Activated naive CD4-positive, alpha-beta T cell (primary cell): ENCODE data around the gene PLG.
"Not testable (repeated sequence)": the region's sequence is repeated elsewhere in the genome, so short reads cannot be mapped to it uniquely, and the experiment has no call there.

Experiments
- DNase-seq, 4 experiments: peaks; one replicate each; lab custom pipeline; 2025; lab: John Stamatoyannopoulos, UW

PLG gene

DNA sequence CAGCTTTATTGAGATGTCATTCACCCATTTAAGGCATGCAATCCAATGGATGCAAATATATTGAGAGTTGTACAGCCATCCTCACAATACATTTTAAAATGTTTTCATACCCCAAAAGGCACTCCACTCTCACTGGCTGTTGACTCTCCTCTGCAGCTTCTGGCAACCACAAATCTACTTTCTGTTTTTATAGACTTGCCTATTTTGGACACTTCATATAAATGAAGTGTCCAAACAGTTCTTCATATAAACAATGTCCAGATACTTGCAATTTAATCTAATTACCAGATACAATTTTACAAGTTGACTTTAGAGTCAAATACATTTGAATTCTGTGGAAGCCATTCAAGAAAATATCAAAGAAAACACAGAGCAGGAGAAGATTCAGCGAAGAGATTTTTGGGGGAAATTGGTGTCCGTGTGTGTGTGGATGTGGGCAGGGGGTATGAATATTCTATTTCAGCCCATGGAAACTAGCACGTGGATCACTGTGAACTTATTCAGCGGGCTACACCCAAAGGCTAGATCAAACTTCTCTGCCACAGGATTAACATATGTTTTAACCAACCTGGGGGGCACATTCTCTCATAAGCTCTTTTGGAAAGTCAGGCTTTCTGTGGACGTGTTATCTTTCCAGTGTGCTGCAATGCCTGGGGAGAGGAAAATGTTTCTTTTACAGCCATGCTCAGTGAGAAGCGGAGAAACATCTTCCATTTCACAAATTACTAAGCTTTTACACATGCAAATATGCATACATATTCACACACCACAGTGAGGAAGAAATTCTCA lies 73.9 kb downstream of the PLG start:
- no peak for DNase-seq

DNA sequence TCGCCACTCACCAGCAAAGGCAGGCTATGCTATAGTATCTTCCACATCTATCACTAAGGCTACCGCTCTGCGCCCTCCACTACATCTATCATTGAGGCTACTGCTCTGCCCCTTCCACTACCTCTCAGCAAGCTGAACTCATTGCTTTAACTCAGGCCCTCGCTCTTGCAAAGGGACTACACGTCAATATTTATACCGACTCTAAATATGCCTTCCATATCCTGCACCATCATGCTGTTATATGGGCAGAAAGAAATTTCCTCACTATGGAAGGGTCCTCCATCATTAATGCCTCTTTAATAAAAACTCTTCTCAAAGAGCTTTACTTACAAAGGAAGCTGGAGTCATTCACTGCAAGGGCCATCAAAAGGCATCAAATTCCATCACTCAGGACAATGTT lies 77.1 kb downstream of the PLG start:
- not testable (repeated sequence) for DNase-seq

DNA sequence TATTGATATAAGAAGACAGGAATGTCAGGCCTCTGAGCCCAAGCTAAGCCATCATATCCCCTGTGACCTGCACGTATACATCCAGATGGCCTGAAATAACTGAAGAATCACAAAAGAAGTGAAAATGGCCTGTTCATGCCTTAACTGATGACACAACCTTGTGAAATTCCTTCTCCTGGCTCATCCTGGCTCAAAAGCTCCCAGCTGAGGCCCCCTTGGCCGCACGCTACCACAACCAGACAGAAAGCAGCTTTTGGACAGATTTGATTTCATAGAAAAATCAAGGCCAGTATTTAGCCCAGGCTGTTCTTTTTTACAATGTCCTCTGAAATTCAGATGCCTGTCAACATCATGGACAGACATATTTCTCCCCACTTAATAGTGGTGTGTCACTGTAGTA lies 78.6 kb downstream of the PLG start:
- not testable (repeated sequence) for DNase-seq

DNA sequence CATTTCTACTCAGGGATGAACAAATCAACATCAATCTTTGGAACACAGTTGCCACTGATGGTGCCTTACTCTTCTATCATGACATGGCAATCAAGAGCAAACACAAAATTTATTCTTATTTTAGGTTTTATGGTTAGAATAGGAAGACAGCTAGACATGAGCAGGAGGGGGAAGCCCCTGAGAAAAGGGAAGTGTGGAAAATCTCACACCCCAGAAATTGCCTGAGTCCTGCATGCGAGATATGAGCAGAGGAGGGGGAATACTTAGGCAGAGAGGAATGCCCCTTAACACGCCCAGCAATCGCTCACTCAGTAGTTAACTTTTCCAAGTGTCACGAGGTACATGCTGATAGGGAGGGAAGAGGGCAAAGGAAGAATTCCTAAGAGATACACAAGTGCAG lies 79.3 kb downstream of the PLG start:
- DNase-seq = no peak

DNA sequence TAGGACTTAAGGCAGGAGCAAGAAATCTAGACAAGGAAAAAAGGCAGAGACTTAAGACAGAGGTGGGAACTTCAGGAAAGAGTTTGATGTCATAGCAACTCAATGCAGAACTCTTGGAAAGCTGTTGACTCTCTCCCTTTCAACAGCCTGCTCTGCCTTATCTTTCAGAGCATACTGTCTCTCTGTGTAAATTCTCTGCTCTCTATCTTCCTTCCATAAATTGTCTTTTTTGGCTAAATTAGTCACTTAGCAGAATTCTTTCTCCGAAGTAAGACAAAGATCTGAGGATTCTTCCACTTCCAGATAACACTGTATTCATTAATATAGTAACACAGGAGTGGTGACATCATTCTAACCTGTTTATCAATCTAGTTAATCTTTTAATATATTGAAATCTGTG lies 80.2 kb downstream of the PLG start:
- no peak for DNase-seq

DNA sequence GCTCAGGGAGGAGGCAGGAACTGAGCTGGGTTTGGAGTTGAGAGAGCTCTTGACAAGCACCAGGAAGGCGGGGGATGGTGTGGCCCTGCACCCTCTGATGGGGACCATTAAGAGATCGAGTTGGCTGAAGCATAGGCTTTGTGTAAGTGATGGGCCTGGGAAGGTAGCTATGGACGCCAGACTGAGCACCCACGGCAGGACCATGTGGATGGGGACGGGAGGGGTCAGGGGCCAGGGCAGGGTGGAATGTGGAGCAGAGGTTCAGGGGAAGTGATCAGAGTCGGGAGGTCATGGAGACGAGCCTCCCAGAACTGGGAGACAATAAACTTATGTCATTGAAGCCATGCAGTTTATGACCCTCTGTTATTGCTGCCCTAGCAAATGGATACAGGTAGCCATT lies 81.7 kb downstream of the PLG start:
- no peak for DNase-seq

- not testable (repeated sequence) for DNase-seq
Observed at GRCh38 chr6:160788126-160788525, 86.1 kb downstream of the PLG start.

DNA sequence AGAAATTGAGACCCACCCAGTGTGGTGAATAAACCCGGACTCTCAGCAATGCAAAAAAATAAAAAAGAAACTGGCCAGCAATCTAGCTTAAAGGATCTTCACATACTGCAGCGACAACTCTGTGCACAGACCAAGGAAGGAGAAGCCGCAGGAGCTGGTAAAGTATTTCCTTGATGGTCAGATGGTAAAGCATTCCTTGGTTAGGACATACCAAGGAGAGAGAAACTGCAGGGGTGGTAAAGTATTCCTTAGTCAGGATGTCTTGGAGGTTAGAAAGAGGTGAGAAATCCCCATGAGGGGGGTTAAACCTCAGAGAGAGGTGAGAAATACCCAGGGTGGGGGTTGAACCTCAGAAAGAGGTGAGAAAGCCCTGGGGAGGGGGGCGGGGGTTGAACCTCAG lies 86.8 kb downstream of the PLG start:
- DNase-seq = no peak

DNA sequence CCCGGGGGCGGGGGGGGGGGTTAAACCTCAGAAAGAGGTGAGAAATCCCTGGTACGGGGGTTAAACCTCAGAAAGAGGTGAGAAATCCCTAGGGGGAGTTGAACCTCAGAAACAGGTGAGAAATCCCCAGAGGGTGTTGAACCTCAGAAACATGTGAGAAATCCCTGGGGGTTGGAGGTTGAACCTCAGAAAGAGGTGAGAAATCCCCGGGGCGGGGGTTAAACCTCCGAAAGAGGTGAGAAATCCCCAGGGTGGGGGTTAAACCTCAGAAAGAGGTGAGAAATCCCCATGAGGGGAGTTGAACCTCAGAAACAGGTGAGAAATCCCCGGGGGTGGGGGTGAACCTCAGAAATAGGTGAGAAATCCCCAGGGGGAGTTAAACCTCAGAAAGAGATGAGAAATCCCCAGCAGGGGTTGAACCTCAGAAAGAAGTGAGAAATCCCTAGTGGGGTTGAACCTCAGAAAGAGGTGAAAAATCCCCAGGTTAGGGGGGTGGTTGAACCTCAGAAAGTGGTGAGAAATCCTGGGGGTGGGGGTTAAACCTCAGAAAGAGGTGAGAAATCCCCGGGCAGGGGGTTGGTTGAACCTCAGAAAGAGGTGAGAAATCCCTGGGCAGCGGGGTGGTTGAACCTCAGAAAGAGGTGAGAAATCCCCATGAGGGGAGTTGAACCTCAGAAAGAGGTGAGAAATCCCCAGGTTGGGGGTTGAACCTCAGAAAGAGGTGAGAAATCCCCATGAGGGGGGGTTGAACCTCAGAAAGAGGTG lies 87.4 kb downstream of the PLG start:
- DNase-seq = no peak

- DNase-seq = no peak
Observed at GRCh38 chr6:160790028-160790792, 88.2 kb downstream of the PLG start.

- no peak for DNase-seq
Observed at GRCh38 chr6:160791459-160791858, 89.4 kb downstream of the PLG start.

- DNase-seq = no peak
Observed at GRCh38 chr6:160791981-160792418, 90.0 kb downstream of the PLG start.

- no peak for DNase-seq
Observed at GRCh38 chr6:160792708-160793107, 90.7 kb downstream of the PLG start.

GRCh38 chr6:160793652-160794051 lies 91.6 kb downstream of the PLG start:
- DNase-seq = no peak

DNA sequence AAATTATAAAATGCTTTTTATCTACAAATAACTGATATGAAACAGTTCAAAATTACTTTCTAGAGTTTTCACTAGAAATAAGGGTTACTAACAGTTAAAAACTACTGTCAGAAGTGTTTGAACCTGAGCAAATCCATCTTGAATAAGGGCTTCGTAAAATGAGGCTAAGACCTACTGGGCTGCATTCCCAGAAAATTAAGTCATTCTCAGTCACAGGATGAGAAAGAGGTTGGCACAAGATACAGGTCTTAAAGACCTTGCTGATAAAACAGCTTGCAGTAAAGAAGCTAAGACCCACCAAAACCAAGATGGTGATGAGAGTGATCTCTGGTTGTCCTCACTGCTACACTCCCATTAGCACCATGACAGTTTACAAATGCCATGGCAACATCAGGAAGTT lies 93.7 kb downstream of the PLG start:
- no peak for DNase-seq

DNA sequence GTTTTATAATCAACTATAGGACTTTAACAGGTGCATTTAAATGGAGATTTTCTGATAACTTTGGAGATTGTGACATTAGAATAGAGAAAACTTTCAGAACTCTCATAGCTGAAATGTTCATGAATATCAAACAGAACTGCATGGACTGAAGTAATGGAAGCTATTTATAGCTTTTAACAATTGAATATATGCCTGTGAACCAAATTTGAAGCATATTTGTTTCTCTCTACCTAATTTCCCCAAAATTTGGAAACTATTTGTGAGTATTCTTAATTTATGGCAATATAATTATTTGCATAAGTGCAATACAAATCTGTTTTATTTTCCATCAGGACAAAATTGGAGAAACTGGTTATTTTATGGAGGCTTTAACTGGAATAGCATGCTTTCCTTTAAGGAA lies 96.6 kb downstream of the PLG start:
- no peak for DNase-seq

DNA sequence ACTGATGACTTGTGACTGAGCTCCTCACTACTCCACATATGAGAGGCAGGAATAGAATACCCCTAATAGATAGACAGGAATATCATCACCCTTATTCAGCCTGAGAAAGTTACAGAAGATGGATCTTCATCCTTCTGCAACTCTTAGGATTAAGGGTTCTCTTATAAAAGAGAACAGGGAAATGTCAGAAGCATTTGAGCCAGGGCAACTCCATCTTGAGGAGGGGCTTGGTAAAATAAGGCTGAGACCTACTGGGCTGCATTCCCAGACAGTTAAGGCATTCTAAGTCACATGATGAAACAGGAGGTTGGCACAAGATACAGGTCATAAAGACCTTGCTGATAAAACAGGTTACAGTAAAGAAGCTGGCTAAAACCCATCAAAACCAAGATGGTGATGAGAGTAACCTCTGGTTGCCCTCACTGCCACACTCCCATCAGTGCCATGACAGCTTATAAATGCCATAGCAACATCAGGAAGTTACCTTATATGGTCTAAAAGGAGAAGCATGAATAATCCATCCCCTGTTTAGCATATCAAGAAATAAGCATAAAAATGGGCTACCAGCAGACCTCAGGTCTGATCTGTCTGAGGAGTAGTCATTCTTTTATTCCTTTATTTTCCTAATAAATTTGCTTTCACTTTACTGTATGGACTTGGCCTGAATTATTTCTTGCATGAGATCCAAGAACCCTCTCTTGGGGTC lies 97.9 kb downstream of the PLG start:
- DNase-seq = no peak

- DNase-seq = no peak
Observed at GRCh38 chr6:160801418-160801817, 99.4 kb downstream of the PLG start.

- DNase-seq = not testable (repeated sequence)
Observed at GRCh38 chr6:160802049-160802448, 100.0 kb downstream of the PLG start.
